CD14-positive monocyte (primary cell): ENCODE data around the gene LST1. TPM values are rescaled to one million over a fixed set of nuclear protein-coding genes. Genes with fewer than 3 reads are reported as not detected.

Experiments used
- DNase-seq, 3 donors: peaks; one replicate each; pipeline ENCODE4 v3.0.0-alpha.2; 2011 to 2022
- H2AFZ ChIP-seq: 2 replicates; pipeline ENCODE4 v1.6.0; 2012; ENCODE audit warnings: mild to moderate bottlenecking, low read depth, low read length, inconsistent platforms; ENCODE audit not compliant: insufficient read depth, poor library complexity, severe bottlenecking
- H3K27ac ChIP-seq, 2 donors: 1 replicate in 1 of 2; 2 replicates in 1 of 2; pipeline ENCODE4 v1.5.1; 2012 to 2013; ENCODE audit warnings: low read length in 2 of 2, control low read depth in 1 of 2, inconsistent platforms in 1 of 2, low read depth in 1 of 2, mild to moderate bottlenecking in 1 of 2
- H3K27me3 ChIP-seq, 2 donors: one replicate each; pipeline versions ENCODE4 v1.6.0 to v1.6.1; 2011 to 2013; ENCODE audit warnings: low read length in 2 of 2; ENCODE audit not compliant: control insufficient read depth in 2 of 2, insufficient read depth in 2 of 2
- H3K36me3 ChIP-seq, 2 donors: replicated peaks in 1 of 2; 1 replicate in 1 of 2; 2 replicates in 1 of 2; pipeline versions ENCODE4 v1.5.1 to v1.6.1; 2012 to 2013; ENCODE audit warnings: low read length in 2 of 2, control low read depth in 1 of 2, inconsistent platforms in 1 of 2, mild to moderate bottlenecking in 1 of 2; ENCODE audit not compliant: insufficient read depth in 2 of 2, control insufficient read depth in 1 of 2
- H3K4me1 ChIP-seq, 2 donors: 1 replicate in 1 of 2; 2 replicates in 1 of 2; pipeline versions ENCODE4 v1.5.1 to v1.6.1; 2012 to 2013; ENCODE audit warnings: low read length in 2 of 2, control low read depth in 1 of 2, inconsistent platforms in 1 of 2, mild to moderate bottlenecking in 1 of 2, moderate library complexity in 1 of 2; ENCODE audit not compliant: insufficient read depth in 2 of 2, control insufficient read depth in 1 of 2
- H3K4me2 ChIP-seq: replicated peaks from 2 replicates; pipeline ENCODE3; 2012; ENCODE audit warnings: low read length, moderate library complexity, mild to moderate bottlenecking; ENCODE audit not compliant: poor library complexity, severe bottlenecking; ENCODE audit errors: extremely low read depth
- H3K4me3 ChIP-seq, 3 experiments: fragments of 200-600 bp in 1 of 3; sonication (generic) in 1 of 3; replicated peaks in 1 of 3; 1 replicate in 2 of 3; 2 replicates in 1 of 3; pipeline ENCODE4 v1.5.1; 2011 to 2013; ENCODE audit warnings: low read length in 3 of 3, mild to moderate bottlenecking in 3 of 3, control low read depth in 2 of 3, low read depth in 2 of 3, inconsistent platforms in 1 of 3, moderate library complexity in 1 of 3
- H3K79me2 ChIP-seq: 2 replicates; pipeline ENCODE4 v1.6.0; 2012; ENCODE audit warnings: mild to moderate bottlenecking, control low read depth, inconsistent platforms, low read length, moderate library complexity; ENCODE audit not compliant: insufficient read depth
- H3K9ac ChIP-seq: 2 replicates; pipeline ENCODE4 v1.6.0; 2017; ENCODE audit warnings: low read length, mild to moderate bottlenecking; ENCODE audit not compliant: insufficient read depth, poor library complexity, severe bottlenecking
- H3K9me3 ChIP-seq, 2 donors: replicated peaks in 1 of 2; 1 replicate in 1 of 2; 2 replicates in 1 of 2; pipeline versions ENCODE4 v1.5.1 to v1.6.1; 2012 to 2013; ENCODE audit warnings: low read length in 2 of 2, control low read depth in 1 of 2; ENCODE audit not compliant: control insufficient read depth in 1 of 2, insufficient read depth in 1 of 2
- H4K20me1 ChIP-seq: 2 replicates; pipeline ENCODE4 v1.6.0; 2012; ENCODE audit warnings: mild to moderate bottlenecking, low read length, control low read depth, moderate library complexity; ENCODE audit not compliant: insufficient read depth
- H3K27ac Mint-ChIP-seq, 7 donors: one replicate each; pipeline ENCODE4 v1.8.0; 2020; ENCODE audit warnings: mild to moderate bottlenecking in 7 of 7, mixed read lengths in 7 of 7, moderate library complexity in 6 of 7, inconsistent platforms in 2 of 7
- H3K27me3 Mint-ChIP-seq, 3 donors: one replicate each; pipeline ENCODE4 v1.8.0; 2021 to 2022; ENCODE audit warnings: low read depth in 3 of 3, mild to moderate bottlenecking in 3 of 3, mixed read lengths in 3 of 3, moderate library complexity in 3 of 3, inconsistent platforms in 1 of 3
- H3K36me3 Mint-ChIP-seq, 2 donors: one replicate each; pipeline ENCODE4 v1.8.0; 2020; ENCODE audit warnings: mixed read lengths in 2 of 2, inconsistent platforms in 1 of 2, mild to moderate bottlenecking in 1 of 2
- H3K4me1 Mint-ChIP-seq: one replicate; pipeline ENCODE4 v1.8.0; 2020; ENCODE audit warnings: mild to moderate bottlenecking, mixed read lengths
- H3K4me3 Mint-ChIP-seq, 2 donors: one replicate each; pipeline ENCODE4 v1.8.0; 2020; ENCODE audit warnings: mild to moderate bottlenecking in 2 of 2, mixed read lengths in 2 of 2, moderate library complexity in 1 of 2
- H3K9me3 Mint-ChIP-seq, 7 donors: one replicate each; pipeline ENCODE4 v1.8.0; 2020 to 2022; ENCODE audit warnings: mixed read lengths in 7 of 7, mild to moderate bottlenecking in 6 of 7, moderate library complexity in 6 of 7, inconsistent platforms in 2 of 7
- WGBS: methylation state at CpG from one replicate; pipeline ENCODE4 v1.1.5; 2013; ENCODE audit warnings: missing lambda C conversion rate; ENCODE audit not compliant: insufficient coverage; 5-methylcytosine and 5-hydroxymethylcytosine counted together
- intact Hi-C, 2 donors: fragments of 100-400 bp; cut with micrococcal nuclease; formaldehyde crosslinking; loops; one replicate each; pipeline versions ENCODE4 v1.15.0 to v1.15.1; 2023
- polyA plus RNA-seq, 3 donors: library from polyadenylated mRNA; depleted of rRNA in 1 of 3; unstranded in 2 of 3; stranded (reverse) in 1 of 3; fragments of 300-500 nt in 2 of 3; fragments of >200 nt in 1 of 3; fragmentation: Illumina TruSeq in 2 of 3; gene quantifications; 1 replicate in 2 of 3; 2 replicates in 1 of 3; pipeline ENCODE4 v1.2.3, GENCODE V29; 2012 to 2021
- TF ChIP-seq, protein P1 (sequence below): fragments of 200-600 bp; IDR thresholded peaks from one replicate; pipeline ENCODE4 v1.8.0; 2022; ENCODE audit warnings: antibody characterized with exemption, mild to moderate bottlenecking

The LST1 gene
- polyA plus RNA-seq, 3 donors = 1,103 to 1,584 (median 1,202) TPM

DNA sequence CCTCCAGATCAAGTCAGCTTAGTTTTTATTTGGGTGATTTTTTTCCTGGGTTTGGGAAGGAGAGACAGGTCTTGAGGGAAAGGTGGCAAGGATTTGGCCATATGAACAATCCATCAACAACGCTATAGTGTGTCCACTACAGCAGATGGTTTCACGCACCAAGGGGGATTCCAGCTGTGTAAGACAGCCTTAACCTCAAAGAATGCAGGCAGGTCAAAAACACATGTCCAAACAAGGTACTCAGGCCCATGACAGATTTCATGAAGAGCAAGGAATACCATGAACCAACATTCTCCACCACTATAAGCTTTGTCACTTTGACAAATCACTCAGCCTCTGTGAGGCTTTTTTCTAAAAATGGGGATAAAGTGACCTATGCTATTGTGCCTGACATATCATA is 30.9 kb downstream of the LST1 start:
- Histone ChIP-seq H3K9ac (no peak overlapping the region), H3K9me3 (no peaks in the 10 kb centered on the region)
- peaks cover 65% of the 10 kb centered on the region for H3K4me1 Mint-ChIP-seq

DNA sequence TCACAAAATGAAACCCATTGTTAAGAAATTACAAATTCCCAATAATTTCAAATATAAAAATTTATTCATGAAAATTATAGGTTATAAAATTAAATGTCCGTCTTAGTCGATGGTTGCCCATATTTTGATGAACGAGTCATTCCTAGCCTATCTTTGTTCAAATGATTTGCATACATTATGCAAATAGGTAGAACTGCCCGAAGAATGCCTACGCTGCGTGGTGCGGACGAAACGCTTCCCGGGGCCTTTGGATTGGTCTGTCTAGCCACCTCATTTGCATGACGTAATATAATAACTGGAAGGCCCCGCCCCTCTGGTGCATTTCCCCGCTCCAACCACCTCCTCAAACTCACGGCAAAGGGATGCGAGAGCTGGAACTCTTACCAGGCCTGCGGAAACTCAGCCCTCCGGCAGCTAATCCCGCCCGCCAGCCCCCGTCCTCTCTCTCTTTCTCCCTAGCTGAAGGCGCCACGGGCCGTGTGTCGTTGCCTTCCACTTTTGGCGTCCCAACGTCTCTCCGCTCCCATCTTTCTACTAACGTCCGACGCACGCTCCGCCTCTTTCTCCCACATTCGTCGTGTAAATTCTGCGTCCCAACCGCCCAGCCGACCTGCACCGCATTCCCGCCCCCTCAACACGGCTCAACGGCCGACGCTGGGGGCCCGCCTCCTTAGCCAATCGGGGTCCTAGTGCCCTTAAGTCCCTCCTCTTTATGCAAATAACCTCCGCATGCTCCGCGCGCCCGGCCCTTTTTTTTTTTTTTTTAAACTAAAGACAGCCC is 33.9 kb downstream of the LST1 start:
- WGBS = under 1% methylated on average over 40 of the region's 50 CpGs
- peak overlapping the region; percentile 76 for H2AFZ ChIP-seq
- Mint-ChIP-seq H3K4me1 (peaks cover 60% of the 10 kb centered on the region), H3K27ac (peak overlapping the region; percentile 98 to 100 (median 100)), H3K36me3 (peaks cover 28 to 45% of the 10 kb centered on the region in 2 donors), H3K9me3 (peaks cover 0 to 1% (median 0%) of the 10 kb centered on the region in 7 donors), H3K27me3 (peaks cover 0 to 1% (median 0%) of the 10 kb centered on the region in 3 donors), H3K4me3 (peak overlapping the region; percentile 89 to 96)
- H3K4me3 ChIP-seq = peak overlapping the region; percentile 79 to 97 (median 87)
- peaks cover 19 to 31% of the 10 kb centered on the region in 2 donors for H3K36me3 ChIP-seq
- intact Hi-C loops = loop anchor here (2.0 to 5.0 kb wide), 2 partner anchors 33 to 47 kb away; partner anchors contain the start of genes BAG6 (in 2 of the 2), CSNK2B (in 1 of the 2) and LY6G5B (in 1 of the 2)
- peaks cover 24% of the 10 kb centered on the region for H4K20me1 ChIP-seq
- no peaks in the 10 kb centered on the region for H3K9me3 ChIP-seq
- peak overlapping the region; percentile 93 for H3K9ac ChIP-seq
- peaks cover 49 to 63% of the 10 kb centered on the region in 2 donors for H3K4me1 ChIP-seq
- DNase-seq = peak; percentile 96 to 99 (median 98)
- H3K4me2 ChIP-seq = peak overlapping the region; percentile 95
- H3K27ac ChIP-seq = peak overlapping the region; percentile 95 to 99
- TF ChIP-seq, protein P1, sequence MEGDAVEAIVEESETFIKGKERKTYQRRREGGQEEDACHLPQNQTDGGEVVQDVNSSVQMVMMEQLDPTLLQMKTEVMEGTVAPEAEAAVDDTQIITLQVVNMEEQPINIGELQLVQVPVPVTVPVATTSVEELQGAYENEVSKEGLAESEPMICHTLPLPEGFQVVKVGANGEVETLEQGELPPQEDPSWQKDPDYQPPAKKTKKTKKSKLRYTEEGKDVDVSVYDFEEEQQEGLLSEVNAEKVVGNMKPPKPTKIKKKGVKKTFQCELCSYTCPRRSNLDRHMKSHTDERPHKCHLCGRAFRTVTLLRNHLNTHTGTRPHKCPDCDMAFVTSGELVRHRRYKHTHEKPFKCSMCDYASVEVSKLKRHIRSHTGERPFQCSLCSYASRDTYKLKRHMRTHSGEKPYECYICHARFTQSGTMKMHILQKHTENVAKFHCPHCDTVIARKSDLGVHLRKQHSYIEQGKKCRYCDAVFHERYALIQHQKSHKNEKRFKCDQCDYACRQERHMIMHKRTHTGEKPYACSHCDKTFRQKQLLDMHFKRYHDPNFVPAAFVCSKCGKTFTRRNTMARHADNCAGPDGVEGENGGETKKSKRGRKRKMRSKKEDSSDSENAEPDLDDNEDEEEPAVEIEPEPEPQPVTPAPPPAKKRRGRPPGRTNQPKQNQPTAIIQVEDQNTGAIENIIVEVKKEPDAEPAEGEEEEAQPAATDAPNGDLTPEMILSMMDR = no peak
- H3K27me3 ChIP-seq = no peaks in the 10 kb centered on the region
- peaks cover 88% of the 10 kb centered on the region for H3K79me2 ChIP-seq

More for the DNA sequence above, 30.9 kb downstream of the LST1 start:
- DNase-seq = no peak
- Histone ChIP-seq H2AFZ (no peak overlapping the region), H3K4me2 (peak overlapping the region; percentile 99), H3K4me1 (peaks cover 54 to 71% of the 10 kb centered on the region in 2 donors), H3K27me3 (no peaks in the 10 kb centered on the region), H3K27ac (peak overlapping the region in 1 of 2 donors; percentile 86), H3K4me3 (peak overlapping the region in 1 of 3 experiments; percentile 99), H3K36me3 (peaks cover 4 to 11% of the 10 kb centered on the region in 2 donors), H3K79me2 (peaks cover 61% of the 10 kb centered on the region), H4K20me1 (peaks cover 10% of the 10 kb centered on the region)
- Mint-ChIP-seq H3K27me3 (no peaks in the 10 kb centered on the region), H3K36me3 (peaks cover 12 to 25% of the 10 kb centered on the region in 2 donors), H3K27ac (peak overlapping the region in 6 of 7 donors; percentile 81 to 96 (median 94)), H3K9me3 (peaks cover 0 to 1% (median 0%) of the 10 kb centered on the region in 7 donors), H3K4me3 (peak overlapping the region; percentile 91 to 96)
- 83% methylated on average over 1 of the region's 2 CpGs for WGBS
- TF ChIP-seq, protein P1 = no peak
- intact Hi-C loops = no loop called here
